ENCODE data around the gene PAM16. TPM values are rescaled to one million over a fixed set of nuclear protein-coding genes. Genes with fewer than 3 reads are reported as not detected.
A peak's percentile ranks its signal among the peaks of the same experiment; 100 is the strongest.

The PAM16 gene
- total and polyA plus RNA-seq, 2 of the 8 experiments (the other 6 are each of a cell fraction or from before 2014, with no cell fraction given), result 78.3 to 198 TPM

- TF ChIP-seq RXRA (IDR thresholded peaks at IDR 0.05; ENCODE audit: insufficient read depth, low read depth, low read length) (no peak), CREB1 (IDR thresholded peaks at IDR 0.05) (0 out of 2 replicates have a peak, but pooled peaks have one; percentile 27), RAD21 (IDR thresholded peaks at IDR 0.05 in 1 of 2, conservative IDR thresholded peaks at IDR 0.05 in 1 of 2; ENCODE audit: low read depth in 2 of 2, low read length in 2 of 2) (peak; percentile 40 to 66; a peak in 3 of 4 replicates), CTBP2 (IDR thresholded peaks at IDR 0.05; ENCODE audit: borderline replicate concordance, insufficient read depth, insufficient read length, low read length) (no peak), TBP (IDR thresholded peaks at IDR 0.05; ENCODE audit: low read depth, low read length) (peak; percentile 42; the same call in 1 of the 2 replicates), CHD1 (IDR thresholded peaks at IDR 0.05; ENCODE audit: low read depth, low read length) (no peak), JUN (IDR thresholded peaks at IDR 0.05; ENCODE audit: low read depth, low read length) (no peak), GTF2F1 (IDR thresholded peaks at IDR 0.05; ENCODE audit: borderline replicate concordance, low read depth, low read length) (no peak), SRF (IDR thresholded peaks at IDR 0.05; ENCODE audit: low read depth, low read length) (no peak), KDM1A (IDR thresholded peaks at IDR 0.05; ENCODE audit: borderline replicate concordance, low read length) (peak; percentile 73; the same call in 1 of the 2 replicates)
- TF ChIP-seq, protein P1, sequence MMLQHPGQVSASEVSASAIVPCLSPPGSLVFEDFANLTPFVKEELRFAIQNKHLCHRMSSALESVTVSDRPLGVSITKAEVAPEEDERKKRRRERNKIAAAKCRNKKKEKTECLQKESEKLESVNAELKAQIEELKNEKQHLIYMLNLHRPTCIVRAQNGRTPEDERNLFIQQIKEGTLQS (IDR thresholded peaks at IDR 0.05; ENCODE audit: insufficient read depth, low read depth, low read length), result no peak
- TF ChIP-seq, protein P2, sequence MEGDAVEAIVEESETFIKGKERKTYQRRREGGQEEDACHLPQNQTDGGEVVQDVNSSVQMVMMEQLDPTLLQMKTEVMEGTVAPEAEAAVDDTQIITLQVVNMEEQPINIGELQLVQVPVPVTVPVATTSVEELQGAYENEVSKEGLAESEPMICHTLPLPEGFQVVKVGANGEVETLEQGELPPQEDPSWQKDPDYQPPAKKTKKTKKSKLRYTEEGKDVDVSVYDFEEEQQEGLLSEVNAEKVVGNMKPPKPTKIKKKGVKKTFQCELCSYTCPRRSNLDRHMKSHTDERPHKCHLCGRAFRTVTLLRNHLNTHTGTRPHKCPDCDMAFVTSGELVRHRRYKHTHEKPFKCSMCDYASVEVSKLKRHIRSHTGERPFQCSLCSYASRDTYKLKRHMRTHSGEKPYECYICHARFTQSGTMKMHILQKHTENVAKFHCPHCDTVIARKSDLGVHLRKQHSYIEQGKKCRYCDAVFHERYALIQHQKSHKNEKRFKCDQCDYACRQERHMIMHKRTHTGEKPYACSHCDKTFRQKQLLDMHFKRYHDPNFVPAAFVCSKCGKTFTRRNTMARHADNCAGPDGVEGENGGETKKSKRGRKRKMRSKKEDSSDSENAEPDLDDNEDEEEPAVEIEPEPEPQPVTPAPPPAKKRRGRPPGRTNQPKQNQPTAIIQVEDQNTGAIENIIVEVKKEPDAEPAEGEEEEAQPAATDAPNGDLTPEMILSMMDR (IDR thresholded peaks at IDR 0.05; ENCODE audit: control extremely low read depth in 1 of 3, insufficient read depth in 1 of 3, low read depth in 1 of 3, low read length in 3 of 3), result peak; percentile 82 to 90 (median 89)
Observed at GRCh38 chr16:4313563-4314531, 37.3 kb downstream of the PAM16 start (continued).
